COLO668 (cell line): Measurements from ENCODE around the gene GTF2IRD1.
A peak's percentile ranks its signal among the peaks of the same experiment; 100 is the strongest.
"Not testable (repeated sequence)": the region's sequence is repeated elsewhere in the genome, so short reads cannot be mapped to it uniquely, and the experiment has no call there.

Experiments
- DNase-seq: peaks from one replicate; lab custom pipeline; 2025; ENCODE audit not compliant: unreplicated experiment; lab: John Stamatoyannopoulos, UW

The GTF2IRD1 gene

DNA sequence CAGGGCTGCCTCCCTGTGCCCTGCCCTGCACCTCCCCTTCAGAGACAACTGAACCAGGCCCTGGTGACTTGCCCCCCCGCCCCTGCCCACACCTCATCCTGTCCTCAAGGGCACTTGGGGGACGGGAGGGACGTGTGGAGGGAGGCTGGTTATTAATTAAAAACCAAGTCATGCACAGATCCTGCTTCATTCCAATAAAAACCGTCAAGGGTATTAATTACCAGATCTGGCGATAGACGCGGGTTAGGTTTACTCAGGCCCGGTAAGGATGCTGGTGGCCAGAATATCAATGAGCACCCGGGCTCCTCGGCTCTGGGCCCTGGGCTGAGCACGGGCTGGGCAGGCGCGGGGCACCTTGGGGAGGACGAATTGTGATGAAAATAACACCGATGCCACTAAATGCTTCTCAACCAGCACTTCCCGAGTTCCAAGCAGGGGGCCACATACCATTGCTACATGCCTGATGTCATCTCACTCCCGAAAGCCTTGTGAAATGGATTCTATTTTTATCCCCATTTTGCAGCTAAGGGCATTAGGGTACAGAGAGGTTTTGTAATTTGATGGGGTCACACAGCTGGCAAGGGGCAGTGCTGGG lies 24.5 kb upstream of the GTF2IRD1 start:
- no peak for DNase-seq

GRCh38 chr7:74430409-74430808 lies 23.3 kb upstream of the GTF2IRD1 start:
- DNase-seq: not testable (repeated sequence)

GRCh38 chr7:74430961-74431466 lies 22.7 kb upstream of the GTF2IRD1 start:
- no peak for DNase-seq

DNA sequence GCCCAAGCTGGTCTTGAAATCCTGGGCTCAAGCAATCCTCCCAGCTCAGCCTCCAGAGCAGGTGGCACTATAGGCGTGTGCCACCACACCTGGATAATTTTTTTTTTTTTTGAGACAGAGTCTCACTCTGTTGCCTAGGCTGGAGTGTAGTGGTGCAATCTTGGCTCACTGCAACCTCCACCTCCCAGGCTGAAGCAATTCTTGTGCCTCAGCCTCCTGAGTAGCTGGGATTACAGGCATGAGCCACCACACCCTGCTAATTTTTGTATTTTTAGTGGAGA lies 16.5 kb upstream of the GTF2IRD1 start:
- DNase-seq: not testable (repeated sequence)

- DNase-seq: no peak
These were observed 15.4 kb upstream of the GTF2IRD1 start for GRCh38 chr7:74438327-74438726.

- DNase-seq: no peak
These were observed 14.2 kb upstream of the GTF2IRD1 start for GRCh38 chr7:74439541-74439940.

DNA sequence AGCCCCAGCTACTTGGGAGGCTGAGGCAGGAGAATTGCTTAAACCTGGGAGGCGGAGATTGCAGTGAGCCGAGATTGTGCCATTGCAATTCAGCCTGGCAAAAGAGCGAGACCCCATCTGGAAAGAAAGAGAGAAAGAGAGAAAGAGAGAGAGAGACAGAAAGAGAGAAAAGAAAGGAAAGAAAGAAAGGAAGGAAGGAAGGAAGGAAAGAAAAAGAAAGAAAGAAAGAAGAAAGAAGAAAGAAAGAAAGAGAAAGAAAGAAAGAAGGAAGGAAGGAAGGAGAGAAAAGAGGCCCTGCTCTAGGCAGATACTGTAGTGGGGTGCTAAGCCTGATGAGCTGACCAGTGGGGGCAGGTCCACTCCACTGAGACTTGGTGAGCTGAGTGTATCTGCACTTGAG lies 13.6 kb upstream of the GTF2IRD1 start:
- not testable (repeated sequence) for DNase-seq

DNA sequence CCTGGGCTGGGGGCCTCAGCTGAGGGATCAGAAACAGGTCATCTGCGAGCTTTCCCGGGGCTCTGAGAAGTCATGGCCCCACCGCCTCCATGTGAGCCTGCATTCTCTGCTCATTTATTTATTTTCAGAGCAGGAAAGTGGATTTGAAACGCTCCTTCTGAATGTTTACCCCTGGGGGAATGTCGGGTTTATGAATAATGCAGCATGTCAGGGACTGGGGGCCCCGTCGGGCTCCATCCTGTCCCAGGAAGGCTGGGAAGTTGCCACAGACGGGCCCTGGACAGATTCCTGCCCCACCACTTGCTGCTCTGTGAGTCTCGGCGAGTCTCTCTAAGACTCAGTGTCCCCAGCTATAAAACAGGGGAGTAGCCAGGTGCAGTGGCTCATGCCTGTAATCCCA lies 11.9 kb upstream of the GTF2IRD1 start:
- no peak for DNase-seq

- no peak for DNase-seq
These were observed 10.0 kb upstream of the GTF2IRD1 start for GRCh38 chr7:74443543-74444247.

DNA sequence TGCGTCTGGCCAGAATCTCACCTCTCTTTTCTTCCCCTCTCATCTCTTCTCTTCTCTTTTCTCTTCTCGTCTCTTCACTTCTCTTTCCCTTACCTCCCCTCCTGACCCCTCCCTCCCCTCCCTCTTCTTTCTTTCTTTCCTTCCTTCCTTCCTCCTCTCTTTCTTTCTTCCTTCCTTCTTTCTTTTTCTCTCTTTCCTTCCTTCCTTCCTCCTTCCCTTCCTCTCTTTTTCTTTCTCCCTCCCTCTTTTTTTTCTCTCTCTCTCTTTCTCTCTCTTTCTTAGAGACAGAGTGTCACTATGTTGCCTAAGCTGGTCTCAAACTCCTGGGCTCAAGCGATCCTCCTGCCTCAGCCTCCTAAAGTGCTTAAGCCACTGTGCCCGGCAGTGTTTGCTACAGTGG lies 4.6 kb upstream of the GTF2IRD1 start:
- no peak for DNase-seq

- peak; percentile 63 for DNase-seq
These were observed 3.8 kb upstream of the GTF2IRD1 start for GRCh38 chr7:74449809-74450397.

DNA sequence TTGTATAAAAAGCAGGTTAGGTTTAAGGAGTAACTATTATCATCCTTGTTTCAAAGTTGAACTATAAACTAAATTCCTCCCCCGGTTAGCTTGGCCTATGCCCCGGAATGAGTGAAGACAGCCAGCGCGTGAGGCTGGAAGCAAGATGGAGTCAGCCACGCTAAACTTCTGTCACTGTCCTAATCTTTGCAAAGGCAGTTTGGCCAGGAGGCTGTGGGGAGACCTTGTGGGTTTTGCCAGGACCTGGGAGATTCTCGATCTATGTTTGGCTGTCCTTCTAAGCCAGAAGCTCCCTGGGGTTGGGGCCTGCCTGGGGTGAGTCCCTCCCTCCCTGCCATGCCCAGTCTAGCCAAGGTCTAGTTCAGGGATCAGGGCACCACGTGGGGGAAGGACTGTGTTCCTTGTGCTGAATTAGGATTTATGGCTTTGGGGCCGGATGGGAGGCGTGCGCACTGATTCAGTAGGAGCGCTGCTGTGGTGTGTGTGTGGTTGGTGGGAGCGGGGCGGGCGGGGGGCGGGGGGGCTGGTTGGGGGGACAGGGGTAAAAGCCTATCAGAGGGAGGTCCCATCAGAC lies 871 bp upstream of the GTF2IRD1 start:
- no peak for DNase-seq

- no peak for DNase-seq
These were observed 567 bp downstream of the GTF2IRD1 start for GRCh38 chr7:74454021-74454924.

- DNase-seq: no peak
These were observed 1.2 kb downstream of the GTF2IRD1 start for GRCh38 chr7:74454925-74455288.

GRCh38 chr7:74455291-74455804 lies 1.6 kb downstream of the GTF2IRD1 start:
- DNase-seq: peak; percentile 11

- no peak for DNase-seq
These were observed 2.2 kb downstream of the GTF2IRD1 start for GRCh38 chr7:74455928-74456327.

GRCh38 chr7:74457007-74457406 lies 3.3 kb downstream of the GTF2IRD1 start:
- no peak for DNase-seq

- DNase-seq: no peak
These were observed 8.4 kb downstream of the GTF2IRD1 start for GRCh38 chr7:74461970-74462706.

- peak; percentile 70 for DNase-seq
These were observed 9.0 kb downstream of the GTF2IRD1 start for GRCh38 chr7:74462707-74463100.
